GM21515 (cell line): ENCODE measurements around the gene FLOT1.
"Not testable (repeated sequence)": the region's sequence is repeated elsewhere in the genome, so short reads cannot be mapped to it uniquely, and the experiment has no call there.

Source experiments
- ATAC-seq: cut with Tn5 transposase; IDR thresholded peaks from one replicate; pipeline ENCODE4 v1.9.1; 2021; ENCODE audit not compliant: unreplicated experiment

Gene FLOT1

DNA sequence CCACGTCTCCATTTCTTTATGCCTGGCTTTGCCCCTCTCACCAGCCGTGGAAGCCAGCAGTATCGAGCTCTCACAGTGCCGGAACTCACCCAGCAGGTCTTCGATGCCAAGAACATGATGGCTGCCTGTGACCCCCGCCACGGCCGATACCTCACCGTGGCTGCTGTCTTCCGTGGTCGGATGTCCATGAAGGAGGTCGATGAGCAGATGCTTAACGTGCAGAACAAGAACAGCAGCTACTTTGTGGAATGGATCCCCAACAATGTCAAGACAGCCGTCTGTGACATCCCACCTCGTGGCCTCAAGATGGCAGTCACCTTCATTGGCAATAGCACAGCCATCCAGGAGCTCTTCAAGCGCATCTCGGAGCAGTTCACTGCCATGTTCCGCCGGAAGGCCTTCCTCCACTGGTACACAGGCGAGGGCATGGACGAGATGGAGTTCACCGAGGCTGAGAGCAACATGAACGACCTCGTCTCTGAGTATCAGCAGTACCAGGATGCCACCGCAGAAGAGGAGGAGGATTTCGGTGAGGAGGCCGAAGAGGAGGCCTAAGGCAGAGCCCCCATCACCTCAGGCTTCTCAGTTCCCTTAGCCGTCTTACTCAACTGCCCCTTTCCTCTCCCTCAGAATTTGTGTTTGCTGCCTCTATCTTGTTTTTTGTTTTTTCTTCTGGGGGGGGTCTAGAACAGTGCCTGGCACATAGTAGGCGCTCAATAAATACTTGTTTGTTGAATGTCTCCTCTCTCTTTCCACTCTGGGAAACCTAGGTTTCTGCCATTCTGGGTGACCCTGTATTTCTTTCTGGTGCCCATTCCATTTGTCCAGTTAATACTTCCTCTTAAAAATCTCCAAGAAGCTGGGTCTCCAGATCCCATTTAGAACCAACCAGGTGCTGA lies 18.4 kb downstream of the FLOT1 start:
- not testable (repeated sequence) for ATAC-seq

DNA sequence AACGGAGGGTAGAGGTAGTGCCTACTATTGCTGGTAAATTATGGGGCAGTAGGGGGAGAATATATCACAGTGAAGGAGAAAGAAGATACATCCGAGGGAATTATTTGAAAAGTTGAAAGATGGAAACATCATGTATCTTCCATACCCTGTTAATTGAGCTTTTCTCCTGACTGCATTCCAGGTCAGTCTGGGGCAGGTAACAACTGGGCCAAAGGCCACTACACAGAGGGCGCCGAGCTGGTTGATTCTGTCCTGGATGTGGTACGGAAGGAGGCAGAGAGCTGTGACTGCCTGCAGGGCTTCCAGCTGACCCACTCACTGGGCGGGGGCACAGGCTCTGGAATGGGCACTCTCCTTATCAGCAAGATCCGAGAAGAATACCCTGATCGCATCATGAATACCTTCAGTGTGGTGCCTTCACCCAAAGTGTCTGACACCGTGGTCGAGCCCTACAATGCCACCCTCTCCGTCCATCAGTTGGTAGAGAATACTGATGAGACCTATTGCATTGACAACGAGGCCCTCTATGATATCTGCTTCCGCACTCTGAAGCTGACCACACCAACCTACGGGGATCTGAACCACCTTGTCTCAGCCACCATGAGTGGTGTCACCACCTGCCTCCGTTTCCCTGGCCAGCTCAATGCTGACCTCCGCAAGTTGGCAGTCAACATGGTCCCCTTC lies 19.2 kb downstream of the FLOT1 start:
- not testable (repeated sequence) for ATAC-seq

DNA sequence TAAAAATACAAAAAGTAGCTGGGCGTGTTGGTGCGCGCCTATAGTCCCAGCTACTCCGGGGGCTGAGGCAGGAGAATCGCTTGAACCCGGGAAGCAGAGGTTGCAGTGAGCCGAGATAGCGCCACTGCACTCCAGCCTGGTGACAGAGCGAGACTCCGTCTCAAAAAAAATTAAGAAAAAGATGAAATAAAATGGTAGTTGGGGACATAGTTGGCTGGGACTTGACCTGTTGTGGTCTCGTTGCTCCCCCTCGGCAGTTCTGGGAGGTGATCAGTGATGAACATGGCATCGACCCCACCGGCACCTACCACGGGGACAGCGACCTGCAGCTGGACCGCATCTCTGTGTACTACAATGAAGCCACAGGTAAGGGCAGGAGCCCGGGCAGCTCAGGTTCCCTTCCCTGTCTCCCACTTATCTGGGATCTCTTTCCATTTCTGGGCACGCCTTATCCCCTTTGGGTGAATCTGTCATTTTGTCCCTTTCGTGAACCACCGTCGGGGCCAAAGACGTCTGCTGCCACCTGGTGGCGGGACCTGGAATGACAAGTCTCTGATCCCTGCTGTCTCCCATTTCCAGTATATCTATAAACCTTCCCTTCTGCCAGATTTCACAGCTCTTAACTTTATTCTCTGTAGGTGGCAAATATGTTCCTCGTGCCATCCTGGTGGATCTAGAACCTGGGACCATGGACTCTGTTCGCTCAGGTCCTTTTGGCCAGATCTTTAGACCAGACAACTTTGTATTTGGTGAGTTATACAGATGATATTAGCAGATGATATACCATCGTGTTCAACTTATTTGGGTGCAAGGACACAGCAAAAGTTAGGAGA lies 20.0 kb downstream of the FLOT1 start:
- no peak for ATAC-seq

GRCh38 chr6:30722025-30722279 lies 20.5 kb downstream of the FLOT1 start:
- not testable (repeated sequence) for ATAC-seq

DNA sequence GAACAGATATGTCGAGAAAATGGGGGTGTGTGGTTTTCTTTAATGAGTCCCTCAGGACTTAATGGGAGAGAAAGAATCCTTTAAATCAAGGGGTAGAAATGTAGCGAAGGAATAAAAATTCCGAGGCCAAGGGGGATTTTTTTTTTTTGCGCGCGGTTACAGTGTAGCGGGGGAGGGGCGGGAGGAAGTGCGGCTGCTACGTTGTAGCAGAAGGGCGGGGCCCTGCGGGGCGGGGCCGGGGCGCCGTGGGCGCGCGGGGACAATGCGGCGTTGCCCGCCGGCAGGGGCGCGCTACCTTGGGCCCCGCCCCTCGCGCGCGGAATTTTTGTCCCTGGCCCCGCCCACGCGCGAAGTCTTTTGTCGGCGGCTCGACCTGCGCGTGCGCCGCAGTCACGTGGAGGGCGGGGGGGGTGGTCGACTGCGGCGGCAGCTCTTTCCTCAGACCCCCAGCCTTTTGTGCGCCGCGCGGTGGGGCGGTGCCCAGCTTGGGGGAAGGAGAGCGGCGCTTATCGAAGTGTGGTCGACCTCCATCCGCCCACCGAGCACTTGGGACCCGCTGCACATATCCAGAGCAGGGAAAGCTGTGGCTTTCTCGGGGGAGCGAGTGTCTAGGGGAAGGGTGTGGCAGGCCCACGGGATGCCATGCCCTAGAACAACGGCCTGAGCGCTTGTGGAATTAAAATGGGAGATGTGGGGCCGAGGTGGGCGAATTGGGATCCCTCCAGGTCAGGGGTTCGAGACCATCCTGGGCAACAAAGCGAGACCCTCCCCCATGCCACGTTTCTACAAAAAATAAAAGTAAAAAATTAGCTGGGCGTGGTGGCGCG lies 21.1 kb downstream of the FLOT1 start:
- ATAC-seq = no peak

GRCh38 chr6:30720738-30721197 lies 21.7 kb downstream of the FLOT1 start:
- no peak for ATAC-seq

- peak; percentile 39 for ATAC-seq
Measured at GRCh38 chr6:30719791-30720737, 22.4 kb downstream of the FLOT1 start, which contains the start of gene TUBB. TSS of gene TUBB (plus strand) at chr6:30720352. CDS start at chr6:30720507, 155 bp downstream.

- ATAC-seq = no peak
Measured at GRCh38 chr6:30719356-30719755, 23.1 kb downstream of the FLOT1 start.

DNA sequence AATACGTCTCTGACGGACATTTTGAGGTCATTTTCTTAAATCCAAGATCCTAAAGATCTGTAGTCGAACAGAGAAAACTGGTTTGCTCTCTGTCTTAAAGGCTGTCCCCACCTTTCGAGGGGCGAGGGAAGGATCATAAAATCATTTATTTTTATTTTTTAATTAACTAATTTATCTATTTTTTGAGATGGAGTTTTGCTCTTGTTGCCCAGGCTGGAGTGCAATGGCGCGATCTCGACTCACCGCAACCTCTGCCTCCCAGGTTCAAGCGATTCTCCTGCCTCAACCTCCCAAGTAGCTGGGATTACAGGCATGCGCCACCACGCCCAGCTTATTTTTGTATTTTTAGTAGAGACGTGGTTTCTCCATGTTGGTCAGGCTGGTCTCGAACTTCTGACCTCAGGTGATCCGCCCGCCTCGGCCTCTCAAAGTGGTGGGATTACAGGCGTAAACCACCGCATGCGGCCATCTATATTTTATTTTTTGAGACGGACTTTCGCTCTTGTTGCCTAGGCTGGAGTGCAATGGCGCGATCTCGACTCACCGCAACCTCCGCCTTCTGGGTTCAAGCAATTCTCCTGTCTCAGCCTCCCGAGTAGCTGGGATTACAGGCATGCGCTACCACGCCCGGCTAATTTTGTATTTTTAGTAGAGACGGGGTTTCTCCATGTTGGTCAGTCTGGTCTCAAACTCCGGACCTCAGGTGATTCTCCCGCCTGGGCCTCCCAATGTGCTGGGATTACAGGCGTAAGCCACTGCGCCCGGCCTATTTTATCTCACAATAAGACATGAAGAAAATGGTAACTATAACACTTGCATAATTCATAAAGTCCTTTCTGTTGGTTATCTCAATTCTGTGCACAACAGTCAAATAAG lies 24.4 kb downstream of the FLOT1 start:
- not testable (repeated sequence) for ATAC-seq

DNA sequence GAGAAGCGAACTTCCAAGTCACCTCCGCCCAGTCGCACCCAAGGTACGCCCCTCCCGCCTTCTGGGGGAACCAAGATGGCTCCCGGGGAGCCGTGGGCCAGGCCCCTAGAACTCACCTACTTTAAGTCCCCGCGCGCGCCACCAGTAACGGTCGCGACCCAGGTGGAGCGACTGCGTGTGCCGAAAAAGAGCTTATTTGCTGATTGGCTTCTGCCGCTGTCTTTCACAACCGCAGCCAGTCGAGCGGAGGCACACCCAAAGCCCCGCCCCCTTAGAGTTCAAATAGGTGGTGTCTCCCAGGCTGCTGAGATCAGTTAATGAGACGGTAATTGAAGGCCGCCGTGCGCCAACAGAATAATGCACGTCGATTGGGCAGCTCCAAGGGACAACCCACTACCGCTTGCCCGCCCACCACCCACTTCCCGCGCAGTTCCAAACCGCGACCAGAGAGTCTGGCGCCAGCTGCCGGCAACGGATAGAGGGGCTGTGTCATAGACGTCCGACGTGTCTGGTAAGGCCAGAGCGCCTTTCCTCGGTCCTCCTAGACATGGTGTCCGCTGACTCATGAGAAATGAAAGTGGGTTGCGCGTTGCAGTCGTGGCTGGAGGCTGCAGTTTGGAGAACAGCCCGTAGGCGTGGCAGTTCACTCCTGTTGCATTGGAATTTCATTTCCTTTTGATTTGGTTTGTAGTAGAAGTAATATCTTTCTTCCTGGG lies 25.2 kb downstream of the FLOT1 start, which contains the start of gene MDC1:
Gene MDC1 (minus strand): TSS at position 153 of the 716 bp plus-strand sequence. CDS start 2,106 bp downstream, outside the sequence.
- peak; percentile 71 for ATAC-seq

- ATAC-seq = no peak
Measured at GRCh38 chr6:30716879-30717128, 25.7 kb downstream of the FLOT1 start.

DNA sequence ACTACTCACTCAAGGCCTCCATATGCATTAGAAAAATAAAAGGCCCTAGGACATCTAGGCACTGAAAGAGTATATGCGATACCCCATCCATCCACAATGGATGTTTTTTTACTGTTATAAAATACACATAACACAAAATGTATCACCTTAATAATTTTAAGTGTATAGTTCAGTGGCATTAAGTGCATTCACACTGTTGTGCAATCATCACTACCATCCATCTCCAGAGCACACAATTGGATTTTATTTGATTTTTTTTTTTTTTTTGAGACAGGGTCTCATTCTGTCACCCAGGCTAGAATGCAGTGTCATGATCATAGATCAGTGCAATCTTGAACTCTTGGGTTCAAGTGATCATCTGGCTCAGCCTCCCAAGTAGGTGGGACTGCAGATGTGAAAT lies 28.2 kb downstream of the FLOT1 start:
- no peak for ATAC-seq

DNA sequence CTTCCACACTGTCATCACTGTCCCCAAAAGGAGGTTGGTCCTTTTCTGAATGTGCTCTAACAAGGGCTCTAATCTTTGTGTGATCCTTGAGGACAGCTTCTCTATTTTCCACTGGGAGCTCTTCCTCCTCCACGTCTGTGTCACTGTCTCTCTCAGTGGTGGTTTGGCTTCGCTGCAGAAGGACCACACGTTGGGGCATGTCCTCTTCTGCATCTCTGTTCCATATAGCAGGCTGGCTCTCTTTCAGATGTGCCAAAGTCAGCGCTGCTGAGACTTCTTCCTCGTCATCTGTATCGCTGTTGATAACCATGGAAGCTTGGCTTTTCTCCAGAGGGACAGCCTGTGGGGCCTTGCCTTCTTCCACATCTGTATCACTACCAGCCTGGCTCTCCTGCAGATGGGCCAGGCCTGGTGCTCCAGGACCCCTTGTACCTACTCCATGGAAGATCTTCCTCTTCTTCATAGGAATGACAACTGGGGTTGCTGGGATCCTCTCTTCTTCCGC lies 30.0 kb downstream of the FLOT1 start:
- no peak for ATAC-seq

GRCh38 chr6:30711758-30712380 lies 30.6 kb downstream of the FLOT1 start:
- ATAC-seq = no peak

DNA sequence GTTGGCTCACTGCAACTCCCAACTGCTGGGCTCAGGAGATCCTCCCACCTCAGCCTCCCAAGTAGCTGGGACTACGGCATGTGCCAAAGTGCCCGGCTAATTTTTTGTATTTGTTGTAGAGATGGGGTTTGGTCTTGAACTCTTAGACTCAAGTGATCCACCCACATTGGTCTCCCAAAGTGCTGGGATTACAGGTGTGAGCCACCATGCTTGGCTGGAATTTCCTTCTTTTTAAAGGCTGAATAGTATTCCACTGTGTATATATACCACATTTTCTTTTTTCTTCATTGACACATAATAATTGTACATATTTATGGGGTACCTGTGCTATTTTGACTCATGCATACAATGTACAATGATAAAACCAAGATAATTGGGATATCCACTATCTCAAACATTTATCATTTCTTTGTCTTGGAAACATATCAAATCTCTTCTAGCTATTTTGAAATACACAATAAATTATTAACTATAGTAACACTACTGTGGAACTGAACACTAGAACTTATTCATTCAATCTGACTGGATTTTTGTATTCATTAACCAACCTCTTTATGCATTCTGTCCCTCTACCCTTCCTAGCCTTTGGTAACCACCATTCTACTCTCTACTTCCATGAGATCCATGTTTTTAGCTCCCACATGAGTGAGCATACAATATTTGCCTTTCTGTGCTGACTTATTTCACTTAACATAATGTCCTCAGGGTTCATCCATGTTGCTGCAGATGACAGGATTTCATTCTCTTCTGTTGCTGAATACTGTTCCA lies 33.2 kb downstream of the FLOT1 start:
- no peak for ATAC-seq

DNA sequence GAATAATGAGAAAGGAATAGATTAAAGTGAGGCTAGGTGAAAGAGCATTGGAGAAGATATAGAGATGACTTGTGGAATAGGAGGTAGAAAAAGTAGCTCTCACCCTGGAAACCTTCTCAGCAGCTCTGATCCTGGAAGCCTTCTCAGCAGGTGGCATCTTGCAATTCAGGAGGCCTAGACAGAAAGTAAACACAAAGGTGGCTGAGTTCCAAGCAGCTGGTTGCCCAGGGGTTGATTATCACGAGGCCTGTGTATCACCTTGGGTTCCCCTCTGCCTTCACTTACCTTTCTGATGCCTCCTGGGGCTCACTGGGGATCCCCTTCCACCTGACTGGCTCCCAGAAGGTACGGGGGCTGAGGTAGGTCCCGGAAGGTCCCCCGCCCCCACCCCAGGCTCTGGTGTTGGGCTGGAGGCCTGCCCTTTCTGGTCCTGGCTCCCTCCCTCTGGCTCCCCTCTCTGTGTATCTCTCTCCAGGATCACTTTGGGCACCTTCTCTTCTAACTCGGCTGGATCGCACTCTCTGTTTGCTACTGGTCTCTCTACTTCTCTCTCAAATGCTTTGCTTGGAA lies 35.1 kb downstream of the FLOT1 start:
- ATAC-seq = no peak
